ENCODE results near the gene BNC2. TPM values are rescaled to one million over a fixed set of nuclear protein-coding genes. Genes with fewer than 3 reads are reported as not detected.

BNC2 gene
- total and polyA plus RNA-seq, 2 of the 13 experiments (the other 11 are each of a cell fraction or from before 2014, with no cell fraction given): not detected

DNA sequence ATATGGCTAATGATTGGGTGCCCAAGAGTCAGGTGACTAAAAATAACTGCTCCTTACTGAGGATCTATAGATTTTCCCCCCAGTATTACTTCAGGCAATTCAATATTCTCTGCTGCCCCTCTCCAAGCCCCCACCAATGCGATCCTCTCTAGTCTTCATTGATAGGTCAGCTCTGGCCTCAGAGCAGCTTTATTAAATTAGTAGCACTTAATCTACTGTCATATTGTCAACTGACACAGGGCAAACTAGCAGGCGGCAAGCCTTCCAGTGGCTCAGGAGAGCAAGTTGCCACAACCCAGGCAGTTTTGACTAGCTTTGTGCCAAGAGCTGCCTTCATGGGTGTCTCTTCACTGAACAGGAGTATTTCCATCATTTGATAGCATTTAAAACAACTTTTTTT is 462.9 kb downstream of the BNC2 start:
- DNase-seq (ENCODE audit: low spot score) (no peak), ATAC-seq (no peak), FAIRE-seq (no peak)
- BruUV-seq (replicated peaks): no TSS peak
- Histone ChIP-seq H3K79me2 (ENCODE audit: insufficient read depth, low read length) (no peaks in the 10 kb centered on the region), H4K20me1 (ENCODE audit: insufficient read depth, low read length) (no peaks in the 10 kb centered on the region), H3K4me2 (ENCODE audit: low read depth, low read length) (no peak overlapping the region), H3K27ac (ENCODE audit: extremely low read length, insufficient read depth, low read length) (no peak overlapping the region), H3K9me3 (ENCODE audit: low read length) (no peaks in the 10 kb centered on the region; the same call in 1 of the 2 replicates), H3K27me3 (ENCODE audit: control insufficient read depth in 1 of 2, insufficient read depth in 2 of 2, low read length in 2 of 2) (peaks cover 0 to 8% of the 10 kb centered on the region in 2 experiments; a peak in 1 of 5 replicates), H3K4me3 (replicated peaks in 1 of 3; ENCODE audit: insufficient read depth in 1 of 3, low read depth in 2 of 3, low read length in 3 of 3) (no peak overlapping the region), H3K36me3 (replicated peaks in 1 of 2; ENCODE audit: control insufficient read depth in 1 of 2, insufficient read depth in 2 of 2, low read length in 2 of 2) (no peaks in the 10 kb centered on the region), H3K9ac (ENCODE audit: insufficient read depth, low read depth, low read length) (no peak overlapping the region), H2AFZ (ENCODE audit: low read length) (no peak overlapping the region), H3K4me1 (ENCODE audit: insufficient read depth, low read length) (peaks cover 2% of the 10 kb centered on the region)
- TF ChIP-seq FOSL1 (CRISPR knock-in tag; IDR thresholded peaks at IDR 0.05; ENCODE audit: borderline replicate concordance) (no peak), THAP11 (CRISPR knock-in tag; IDR thresholded peaks at IDR 0.05) (no peak), NFIB (CRISPR knock-in tag; IDR thresholded peaks at IDR 0.05; ENCODE audit: borderline replicate concordance) (no peak), ZNF549 (CRISPR knock-in tag; IDR thresholded peaks at IDR 0.05) (no peak), MATR3 (CRISPR knock-in tag; IDR thresholded peaks at IDR 0.05) (no peak), ZNF30 (CRISPR knock-in tag; IDR thresholded peaks at IDR 0.05) (no peak), ZBTB21 (CRISPR knock-in tag; IDR thresholded peaks at IDR 0.05) (no peak), TAF1 (CRISPR knock-in tag; IDR thresholded peaks at IDR 0.05) (no peak), TOPORS (CRISPR knock-in tag; IDR thresholded peaks at IDR 0.05) (no peak), ZNF564 (CRISPR knock-in tag; IDR thresholded peaks at IDR 0.05) (no peak), ZMAT3 (CRISPR knock-in tag; conservative IDR thresholded peaks at IDR 0.05) (no peak), MZF1 (CRISPR knock-in tag; IDR thresholded peaks at IDR 0.05; ENCODE audit: borderline replicate concordance) (no peak), ATF7 (IDR thresholded peaks at IDR 0.05) (no peak), ATF7 (CRISPR knock-in tag; IDR thresholded peaks at IDR 0.05) (no peak)
- TF ChIP-seq, protein P1, sequence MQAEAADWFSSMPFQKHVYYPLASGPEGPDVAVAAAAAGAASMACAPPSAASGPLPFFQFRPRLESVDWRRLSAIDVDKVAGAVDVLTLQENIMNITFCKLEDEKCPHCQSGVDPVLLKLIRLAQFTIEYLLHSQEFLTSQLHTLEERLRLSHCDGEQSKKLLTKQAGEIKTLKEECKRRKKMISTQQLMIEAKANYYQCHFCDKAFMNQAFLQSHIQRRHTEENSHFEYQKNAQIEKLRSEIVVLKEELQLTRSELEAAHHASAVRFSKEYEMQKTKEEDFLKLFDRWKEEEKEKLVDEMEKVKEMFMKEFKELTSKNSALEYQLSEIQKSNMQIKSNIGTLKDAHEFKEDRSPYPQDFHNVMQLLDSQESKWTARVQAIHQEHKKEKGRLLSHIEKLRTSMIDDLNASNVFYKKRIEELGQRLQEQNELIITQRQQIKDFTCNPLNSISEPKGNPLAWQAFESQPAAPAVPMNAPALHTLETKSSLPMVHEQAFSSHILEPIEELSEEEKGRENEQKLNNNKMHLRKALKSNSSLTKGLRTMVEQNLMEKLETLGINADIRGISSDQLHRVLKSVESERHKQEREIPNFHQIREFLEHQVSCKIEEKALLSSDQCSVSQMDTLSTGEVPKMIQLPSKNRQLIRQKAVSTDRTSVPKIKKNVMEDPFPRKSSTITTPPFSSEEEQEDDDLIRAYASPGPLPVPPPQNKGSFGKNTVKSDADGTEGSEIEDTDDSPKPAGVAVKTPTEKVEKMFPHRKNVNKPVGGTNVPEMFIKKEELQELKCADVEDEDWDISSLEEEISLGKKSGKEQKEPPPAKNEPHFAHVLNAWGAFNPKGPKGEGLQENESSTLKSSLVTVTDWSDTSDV (CRISPR knock-in tag; IDR thresholded peaks at IDR 0.05): no peak
- TF ChIP-seq, protein P2, sequence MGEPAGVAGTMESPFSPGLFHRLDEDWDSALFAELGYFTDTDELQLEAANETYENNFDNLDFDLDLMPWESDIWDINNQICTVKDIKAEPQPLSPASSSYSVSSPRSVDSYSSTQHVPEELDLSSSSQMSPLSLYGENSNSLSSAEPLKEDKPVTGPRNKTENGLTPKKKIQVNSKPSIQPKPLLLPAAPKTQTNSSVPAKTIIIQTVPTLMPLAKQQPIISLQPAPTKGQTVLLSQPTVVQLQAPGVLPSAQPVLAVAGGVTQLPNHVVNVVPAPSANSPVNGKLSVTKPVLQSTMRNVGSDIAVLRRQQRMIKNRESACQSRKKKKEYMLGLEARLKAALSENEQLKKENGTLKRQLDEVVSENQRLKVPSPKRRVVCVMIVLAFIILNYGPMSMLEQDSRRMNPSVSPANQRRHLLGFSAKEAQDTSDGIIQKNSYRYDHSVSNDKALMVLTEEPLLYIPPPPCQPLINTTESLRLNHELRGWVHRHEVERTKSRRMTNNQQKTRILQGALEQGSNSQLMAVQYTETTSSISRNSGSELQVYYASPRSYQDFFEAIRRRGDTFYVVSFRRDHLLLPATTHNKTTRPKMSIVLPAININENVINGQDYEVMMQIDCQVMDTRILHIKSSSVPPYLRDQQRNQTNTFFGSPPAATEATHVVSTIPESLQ (CRISPR knock-in tag; conservative IDR thresholded peaks at IDR 0.05): no peak
- TF ChIP-seq, protein P3, sequence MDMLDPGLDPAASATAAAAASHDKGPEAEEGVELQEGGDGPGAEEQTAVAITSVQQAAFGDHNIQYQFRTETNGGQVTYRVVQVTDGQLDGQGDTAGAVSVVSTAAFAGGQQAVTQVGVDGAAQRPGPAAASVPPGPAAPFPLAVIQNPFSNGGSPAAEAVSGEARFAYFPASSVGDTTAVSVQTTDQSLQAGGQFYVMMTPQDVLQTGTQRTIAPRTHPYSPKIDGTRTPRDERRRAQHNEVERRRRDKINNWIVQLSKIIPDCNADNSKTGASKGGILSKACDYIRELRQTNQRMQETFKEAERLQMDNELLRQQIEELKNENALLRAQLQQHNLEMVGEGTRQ (IDR thresholded peaks at IDR 0.05; ENCODE audit: low read depth, low read length): no peak
- TF ChIP-seq, protein P3 (CRISPR knock-in tag; IDR thresholded peaks at IDR 0.05; ENCODE audit: borderline replicate concordance): no peak
- ChIA-PET POLR2A (no interaction called here), CTCF (ENCODE audit: low intra/inter-chr PET ratio, low total read pairs) (no interaction called here)
- intact Hi-C loops (cut with micrococcal nuclease; ENCODE audit: unreplicated experiment) (no loop called here), in situ Hi-C loops (cut with HindIII; ENCODE audit: extremely low pct_ligation_motif_present, low pct_unique_long_range_greater_than_20kb) (no loop called here)
- WGBS (ENCODE audit: low lambda C conversion rate): 9% methylated on average over 2 of the region's 2 CpGs
